Gastrocnemius medialis (tissue), 4 donors: ENCODE measurements around the gene BCR. TPM values are rescaled to one million over a fixed set of nuclear protein-coding genes. Genes with fewer than 3 reads are reported as not detected.

Experiments used
- ATAC-seq, 2 donors: fragments of 150-250 bp; one replicate each; pipeline ENCODE4 v1.9.1; 2016
- DNase-seq, 2 donors: peaks; one replicate each; pipeline ENCODE4 v3.0.0-alpha.2; 2019
- H3K27ac ChIP-seq, 4 donors: fragments of 200-600 bp; sonication (generic); 1 replicate in 1 of 4; 2 replicates in 3 of 4; pipeline ENCODE4 v1.5.1; 2016 to 2018; ENCODE audit warnings: mild to moderate bottlenecking in 2 of 4, moderate library complexity in 1 of 4
- H3K27me3 ChIP-seq, 3 donors: fragments of 200-600 bp; sonication (generic) in 2 of 3; 1 replicate in 1 of 3; 2 replicates in 2 of 3; pipeline versions ENCODE4 v1.5.1 to v1.6.0; 2016 to 2019; ENCODE audit warnings: mild to moderate bottlenecking in 1 of 3, moderate library complexity in 1 of 3
- H3K36me3 ChIP-seq, 2 donors: fragments of 200-600 bp; sonication (generic) in 1 of 2; one replicate each; pipeline ENCODE4 v1.5.1; 2017 to 2018
- H3K4me1 ChIP-seq, 2 donors: fragments of 200-600 bp; sonication (generic) in 1 of 2; one replicate each; pipeline ENCODE4 v1.5.1; 2016 to 2017; ENCODE audit warnings: mild to moderate bottlenecking in 2 of 2
- H3K4me3 ChIP-seq, 4 donors: fragments of 200-600 bp; sonication (generic) in 3 of 4; 1 replicate in 1 of 4; 2 replicates in 3 of 4; pipeline ENCODE4 v1.5.1; 2016 to 2019; ENCODE audit warnings: mild to moderate bottlenecking in 2 of 4
- H3K9me3 ChIP-seq, 3 donors: fragments of 200-600 bp; sonication (generic) in 2 of 3; 1 replicate in 1 of 3; 2 replicates in 2 of 3; pipeline ENCODE4 v1.5.1; 2016 to 2019
- POLR2A ChIP-seq, 2 donors: fragments of 450-650 bp; IDR thresholded peaks; one replicate each; pipeline ENCODE4 v1.6.1; 2017; ENCODE audit warnings: antibody characterized with exemption in 2 of 2, mild to moderate bottlenecking in 2 of 2, moderate library complexity in 2 of 2
- in situ Hi-C, 4 donors: fragments of 200-750 bp; cut with MboI; loops; one replicate each; pipeline versions ENCODE4 v1.15.0 to v1.8.0; 2017; ENCODE audit warnings: low sequenced_read_pairs in 4 of 4
- intact Hi-C: fragments of 100-400 bp; cut with DNase I; formaldehyde crosslinking; loops from one replicate; pipeline ENCODE4 v1.15.1; 2023; ENCODE audit warnings: low total_unique reads
- total RNA-seq, 4 donors: library from RNA; depleted of rRNA; stranded (reverse); fragments of >200 nt; gene quantifications; one replicate each; pipeline versions ENCODE4 v1.1.0 to v1.2.3, GENCODE V29; 2016
- TF ChIP-seq, protein P1 (sequence below), 5 experiments: fragments of 450-650 bp in 3 of 5; fragments of 200-600 bp in 2 of 5; sonication (generic) in 2 of 5; IDR thresholded peaks in 4 of 5; conservative IDR thresholded peaks in 1 of 5; 1 replicate in 4 of 5; 2 replicates in 1 of 5; pipeline ENCODE4 v1.5.1; 2016 to 2019; ENCODE audit warnings: antibody characterized with exemption in 5 of 5, mild to moderate bottlenecking in 3 of 5, moderate library complexity in 3 of 5

The BCR gene
- total RNA-seq, 4 donors from 2014 or later: 10.3 to 13.0 (median 12.4) TPM

DNA sequence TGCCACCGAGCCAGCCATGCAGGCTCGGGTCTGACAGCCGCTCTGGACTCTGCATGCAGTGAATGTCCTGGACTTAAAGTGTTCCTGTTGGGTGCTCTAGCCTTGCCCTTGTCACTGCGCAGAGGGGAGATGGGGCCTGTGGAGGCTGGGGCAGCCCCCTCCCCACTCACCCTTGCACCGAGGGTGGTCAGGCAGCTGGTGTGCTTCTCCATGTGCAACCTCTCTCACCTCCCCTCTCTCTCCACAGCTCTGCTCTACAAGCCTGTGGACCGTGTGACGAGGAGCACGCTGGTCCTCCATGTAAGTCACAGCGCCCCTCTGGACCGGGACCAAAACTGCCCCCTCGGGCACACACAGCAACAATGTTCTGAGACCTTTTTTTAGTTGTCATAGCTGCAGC is 92.5 kb downstream of the BCR start:
- ATAC-seq: no peak
- intact Hi-C loops: no loop called here
- H3K36me3 ChIP-seq: peaks cover 0 to 14% of the 10 kb centered on the region in 2 donors

DNA sequence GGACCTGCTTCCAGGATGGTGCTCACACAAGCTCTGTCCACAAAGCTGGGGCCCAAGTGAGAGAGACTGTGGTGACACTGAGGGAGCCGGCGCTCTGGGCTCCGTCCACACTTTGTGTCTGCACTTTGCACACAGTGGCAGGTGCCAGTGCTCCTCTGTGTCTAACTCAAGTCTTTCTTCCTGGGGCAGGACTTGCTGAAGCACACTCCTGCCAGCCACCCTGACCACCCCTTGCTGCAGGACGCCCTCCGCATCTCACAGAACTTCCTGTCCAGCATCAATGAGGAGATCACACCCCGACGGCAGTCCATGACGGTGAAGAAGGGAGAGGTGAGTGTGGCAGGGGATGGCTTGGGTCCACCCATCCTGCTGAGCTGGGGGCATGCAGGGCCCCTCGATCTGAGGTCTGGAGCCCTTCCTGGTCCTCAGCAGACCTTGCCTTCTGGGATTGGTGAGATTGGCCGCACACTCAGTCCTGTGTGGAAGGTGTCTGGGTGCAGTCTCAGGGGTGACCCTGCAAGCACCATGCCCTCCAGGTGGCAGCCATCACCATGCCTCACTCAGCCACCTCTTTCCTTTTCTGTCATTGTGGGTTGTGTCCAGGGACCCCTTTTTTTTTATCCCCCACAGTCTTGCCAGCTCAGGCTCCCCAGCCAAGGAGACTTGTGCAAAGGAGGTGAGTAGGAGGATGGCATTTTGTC is 93.3 kb downstream of the BCR start:
- no peaks in the 10 kb centered on the region for H3K4me1 ChIP-seq
- intact Hi-C loops (no loop called here), in situ Hi-C loops (no loop called here)
- no peaks in the 10 kb centered on the region for H3K9me3 ChIP-seq
- TF ChIP-seq POLR2A (IDR thresholded peaks at IDR 0.05): no peak
- TF ChIP-seq, protein P1, sequence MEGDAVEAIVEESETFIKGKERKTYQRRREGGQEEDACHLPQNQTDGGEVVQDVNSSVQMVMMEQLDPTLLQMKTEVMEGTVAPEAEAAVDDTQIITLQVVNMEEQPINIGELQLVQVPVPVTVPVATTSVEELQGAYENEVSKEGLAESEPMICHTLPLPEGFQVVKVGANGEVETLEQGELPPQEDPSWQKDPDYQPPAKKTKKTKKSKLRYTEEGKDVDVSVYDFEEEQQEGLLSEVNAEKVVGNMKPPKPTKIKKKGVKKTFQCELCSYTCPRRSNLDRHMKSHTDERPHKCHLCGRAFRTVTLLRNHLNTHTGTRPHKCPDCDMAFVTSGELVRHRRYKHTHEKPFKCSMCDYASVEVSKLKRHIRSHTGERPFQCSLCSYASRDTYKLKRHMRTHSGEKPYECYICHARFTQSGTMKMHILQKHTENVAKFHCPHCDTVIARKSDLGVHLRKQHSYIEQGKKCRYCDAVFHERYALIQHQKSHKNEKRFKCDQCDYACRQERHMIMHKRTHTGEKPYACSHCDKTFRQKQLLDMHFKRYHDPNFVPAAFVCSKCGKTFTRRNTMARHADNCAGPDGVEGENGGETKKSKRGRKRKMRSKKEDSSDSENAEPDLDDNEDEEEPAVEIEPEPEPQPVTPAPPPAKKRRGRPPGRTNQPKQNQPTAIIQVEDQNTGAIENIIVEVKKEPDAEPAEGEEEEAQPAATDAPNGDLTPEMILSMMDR (IDR thresholded peaks at IDR 0.05 in 4 of 5, conservative IDR thresholded peaks at IDR 0.05 in 1 of 5): no peak
- DNase-seq (no peak), ATAC-seq (no peak)
- no peak overlapping the region for H3K27ac ChIP-seq
- no peak overlapping the region for H3K4me3 ChIP-seq
- peaks cover 0 to 14% of the 10 kb centered on the region in 2 donors for H3K36me3 ChIP-seq
- H3K27me3 ChIP-seq: no peaks in the 10 kb centered on the region

More for the DNA sequence above, 92.5 kb downstream of the BCR start:
- no peak for TF ChIP-seq POLR2A (IDR thresholded peaks at IDR 0.05)
- TF ChIP-seq, protein P1 (IDR thresholded peaks at IDR 0.05 in 4 of 5, conservative IDR thresholded peaks at IDR 0.05 in 1 of 5): no peak
- Histone ChIP-seq H3K27me3 (no peaks in the 10 kb centered on the region), H3K9me3 (no peaks in the 10 kb centered on the region), H3K4me3 (no peak overlapping the region), H3K27ac (no peak overlapping the region), H3K4me1 (no peaks in the 10 kb centered on the region)
- in situ Hi-C loops: no loop called here
- DNase-seq: no peak

DNA sequence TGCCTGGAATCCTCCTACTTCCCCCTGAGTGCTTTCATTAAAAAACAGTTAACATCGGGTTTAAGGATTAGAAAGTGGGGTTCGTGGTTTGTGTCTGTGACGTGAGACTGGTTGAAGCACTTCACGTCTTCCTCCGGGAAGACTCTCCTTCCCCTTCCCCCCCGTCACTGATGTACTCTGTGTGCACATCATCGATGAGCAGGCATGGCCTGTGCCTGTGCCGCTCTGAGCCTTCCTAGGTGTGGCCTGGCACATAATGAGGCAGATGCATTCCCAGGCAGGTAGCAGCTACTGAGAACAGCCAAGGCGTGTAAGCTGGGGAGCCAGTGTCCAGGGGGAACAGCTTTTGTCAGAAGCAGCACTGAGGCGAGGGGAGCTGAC is 93.8 kb downstream of the BCR start:
- ATAC-seq (no peak), DNase-seq (no peak)
- TF ChIP-seq POLR2A (IDR thresholded peaks at IDR 0.05): no peak
- TF ChIP-seq, protein P1 (IDR thresholded peaks at IDR 0.05 in 4 of 5, conservative IDR thresholded peaks at IDR 0.05 in 1 of 5): no peak
- Histone ChIP-seq H3K9me3 (no peaks in the 10 kb centered on the region), H3K27ac (no peak overlapping the region), H3K36me3 (peaks cover 0 to 14% of the 10 kb centered on the region in 2 donors), H3K27me3 (no peaks in the 10 kb centered on the region), H3K4me1 (peaks cover 0 to 1% of the 10 kb centered on the region in 2 donors), H3K4me3 (no peak overlapping the region)
- in situ Hi-C loops (no loop called here), intact Hi-C loops (no loop called here)

DNA sequence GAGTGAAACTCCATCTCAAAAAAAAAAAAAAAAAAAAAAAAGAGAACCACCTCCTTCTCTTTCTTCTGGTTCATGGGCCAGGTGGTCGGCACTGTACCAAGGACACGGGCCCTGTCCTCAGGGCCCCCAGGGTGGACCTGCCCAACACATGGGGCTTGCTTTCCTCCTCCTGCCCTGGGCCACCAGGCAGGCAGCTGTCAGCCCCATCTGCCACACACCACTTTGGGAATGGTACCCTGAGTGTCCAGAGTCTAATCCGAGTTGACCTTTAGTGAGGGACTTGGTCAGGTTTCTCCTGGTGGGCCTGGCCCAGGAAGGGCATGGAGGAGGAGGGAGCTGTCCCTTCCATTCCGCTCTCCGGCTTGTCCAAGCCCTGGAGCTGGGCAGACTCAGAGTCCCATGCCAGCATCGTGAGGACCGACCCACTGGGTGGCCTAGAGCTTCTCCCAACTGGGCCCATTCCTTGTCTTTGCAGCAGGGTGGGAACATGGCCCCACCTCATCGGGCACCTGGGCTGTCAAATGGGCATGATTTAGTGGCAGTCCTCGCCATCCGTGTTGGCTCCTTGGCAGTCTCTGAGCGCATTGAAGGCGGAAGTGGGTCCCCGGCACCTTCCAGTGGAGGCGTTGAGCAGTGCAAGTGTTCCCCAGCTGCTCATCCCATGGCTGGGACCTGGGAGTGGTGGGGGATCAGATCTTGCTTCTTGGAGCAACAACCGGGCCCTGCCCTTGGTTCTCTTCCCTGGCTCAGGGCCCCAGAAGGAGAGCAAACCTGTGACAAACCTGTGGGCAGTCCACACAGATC is 94.8 kb downstream of the BCR start:
- DNase-seq (no peak), ATAC-seq (no peak)
- no peak for TF ChIP-seq POLR2A (IDR thresholded peaks at IDR 0.05)
- peaks cover 0 to 14% of the 10 kb centered on the region in 2 donors for H3K36me3 ChIP-seq
- no peak overlapping the region for H3K4me3 ChIP-seq
- intact Hi-C loops: no loop called here
- in situ Hi-C loops: loop anchor here in 2 of 4 donors (5.0 to 25.0 kb wide), 2 partner anchors 98 to 313 kb away; no protein-coding TSS in a partner anchor
- H3K4me1 ChIP-seq: peaks cover 0 to 4% of the 10 kb centered on the region in 2 donors
- H3K27ac ChIP-seq: no peak overlapping the region
- no peaks in the 10 kb centered on the region for H3K9me3 ChIP-seq
- H3K27me3 ChIP-seq: no peaks in the 10 kb centered on the region

DNA sequence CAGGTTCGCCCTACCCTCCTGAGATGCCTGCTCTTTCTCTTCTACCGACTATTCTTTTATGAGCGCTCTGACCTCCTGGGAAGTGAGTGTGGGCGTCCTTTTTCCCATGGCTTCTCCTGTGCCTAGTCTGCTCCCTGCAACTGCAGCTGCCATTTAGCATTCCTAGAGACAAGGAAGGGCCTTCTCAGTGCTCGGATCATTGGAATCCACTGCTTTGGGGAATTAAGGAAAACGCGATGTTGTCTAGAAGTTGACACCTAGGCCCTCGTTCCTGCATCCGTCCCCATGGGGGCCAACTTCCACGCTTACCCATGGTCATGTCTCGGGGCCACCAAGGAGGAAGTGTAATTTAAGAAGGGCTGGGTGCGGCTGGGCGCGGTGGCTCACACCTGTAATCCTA is 95.4 kb downstream of the BCR start:
- no peaks in the 10 kb centered on the region for H3K9me3 ChIP-seq
- no peak overlapping the region for H3K27ac ChIP-seq
- H3K27me3 ChIP-seq: no peaks in the 10 kb centered on the region
- intact Hi-C loops (loop anchor here (2.0 kb wide), 1 partner anchor 315 kb away; no protein-coding TSS in a partner anchor), in situ Hi-C loops (loop anchor here in 2 of 4 donors (5.0 to 25.0 kb wide), 2 partner anchors 98 to 313 kb away; no protein-coding TSS in a partner anchor)
- H3K4me3 ChIP-seq: no peak overlapping the region
- peaks cover 0 to 14% of the 10 kb centered on the region in 2 donors for H3K36me3 ChIP-seq
- TF ChIP-seq, protein P1 (IDR thresholded peaks at IDR 0.05 in 4 of 5, conservative IDR thresholded peaks at IDR 0.05 in 1 of 5): no peak
- TF ChIP-seq POLR2A (IDR thresholded peaks at IDR 0.05): no peak
- ATAC-seq (no peak), DNase-seq (no peak)
- H3K4me1 ChIP-seq: peaks cover 0 to 4% of the 10 kb centered on the region in 2 donors
